Endodermal cell (in vitro differentiated cells): ENCODE data around the gene TACC2. TPM values are rescaled to one million over a fixed set of nuclear protein-coding genes. Genes with fewer than 3 reads are reported as not detected.

ENCODE experiments used
- DNase-seq: peaks from one replicate; pipeline ENCODE4 v3.0.0-alpha.2; 2017
- H3K27ac ChIP-seq: 2 replicates; pipeline ENCODE4 v1.5.1; 2013; ENCODE audit warnings: mild to moderate bottlenecking, low read depth, low read length, moderate library complexity
- H3K27me3 ChIP-seq: 2 replicates; pipeline ENCODE4 v1.6.1; 2013; ENCODE audit warnings: mild to moderate bottlenecking, low read length, moderate library complexity; ENCODE audit not compliant: insufficient read depth, control insufficient read depth, poor library complexity, severe bottlenecking
- H3K36me3 ChIP-seq: 2 replicates; pipeline ENCODE4 v1.7.0; 2013; ENCODE audit warnings: mild to moderate bottlenecking, low read length, moderate library complexity; ENCODE audit not compliant: control insufficient read depth, insufficient read depth
- H3K4me1 ChIP-seq: one replicate; pipeline ENCODE4 v1.7.0; 2013; ENCODE audit warnings: low read length; ENCODE audit not compliant: control insufficient read depth, insufficient read depth
- H3K4me3 ChIP-seq: 2 replicates; pipeline ENCODE4 v1.5.1; 2013; ENCODE audit warnings: mild to moderate bottlenecking, low read length, moderate library complexity
- H3K9ac ChIP-seq: 2 replicates; pipeline ENCODE4 v1.6.1; 2013; ENCODE audit warnings: mild to moderate bottlenecking, low read length, moderate library complexity; ENCODE audit not compliant: poor library complexity, severe bottlenecking; ENCODE audit errors: extremely low read depth
- H3K9me3 ChIP-seq: 2 replicates; pipeline ENCODE4 v1.6.1; 2013; ENCODE audit warnings: mild to moderate bottlenecking, low read length, moderate library complexity; ENCODE audit not compliant: control insufficient read depth
- H3K27ac Mint-ChIP-seq: 2 replicates; pipeline ENCODE4 v1.8.0; 2020; ENCODE audit warnings: mixed read lengths
- H3K27me3 Mint-ChIP-seq: 2 replicates; pipeline ENCODE4 v1.8.0; 2021; ENCODE audit warnings: mild to moderate bottlenecking, mixed read lengths; ENCODE audit not compliant: insufficient read depth
- H3K36me3 Mint-ChIP-seq: 2 replicates; pipeline ENCODE4 v1.8.0; 2020; ENCODE audit warnings: low read depth, mixed read lengths
- H3K4me1 Mint-ChIP-seq: 2 replicates; pipeline ENCODE4 v1.8.0; 2020; ENCODE audit warnings: mixed read lengths
- H3K4me3 Mint-ChIP-seq: 2 replicates; pipeline ENCODE4 v1.8.0; 2020; ENCODE audit warnings: mild to moderate bottlenecking, moderate library complexity, mixed read lengths
- H3K9me3 Mint-ChIP-seq: 2 replicates; pipeline ENCODE4 v1.8.0; 2020; ENCODE audit warnings: mild to moderate bottlenecking, mixed read lengths
- WGBS, 2 experiments: methylation state at CpG; one replicate each; pipeline versions ENCODE4 v1.1.5 to v1.1.7; 2013; ENCODE audit warnings: missing lambda C conversion rate in 2 of 2, mixed read lengths in 1 of 2; ENCODE audit not compliant: insufficient coverage in 1 of 2, insufficient read length in 1 of 2; 5-methylcytosine and 5-hydroxymethylcytosine counted together
- total RNA-seq, 2 donors: library from RNA; stranded (reverse); fragmentation: NEBNext Ultra II Directional in 1 of 2; extraction: Animal tissue kit (Norgen Biotek cat#: 25700) in 1 of 2; gene quantifications; 2 replicates in 1 of 2; 3 replicates in 1 of 2; pipeline ENCODE4 v1.2.1, GENCODE V29; 2021
- TF ChIP-seq, protein P1 (sequence below): fragments of 200-600 bp; sonication (generic); conservative IDR thresholded peaks from 2 replicates; pipeline ENCODE4 v1.5.0; 2021; ENCODE audit warnings: antibody characterized with exemption, mild to moderate bottlenecking

The TACC2 gene
- total RNA-seq, 2 donors from 2014 or later = 24.5 to 34.1 TPM

DNA sequence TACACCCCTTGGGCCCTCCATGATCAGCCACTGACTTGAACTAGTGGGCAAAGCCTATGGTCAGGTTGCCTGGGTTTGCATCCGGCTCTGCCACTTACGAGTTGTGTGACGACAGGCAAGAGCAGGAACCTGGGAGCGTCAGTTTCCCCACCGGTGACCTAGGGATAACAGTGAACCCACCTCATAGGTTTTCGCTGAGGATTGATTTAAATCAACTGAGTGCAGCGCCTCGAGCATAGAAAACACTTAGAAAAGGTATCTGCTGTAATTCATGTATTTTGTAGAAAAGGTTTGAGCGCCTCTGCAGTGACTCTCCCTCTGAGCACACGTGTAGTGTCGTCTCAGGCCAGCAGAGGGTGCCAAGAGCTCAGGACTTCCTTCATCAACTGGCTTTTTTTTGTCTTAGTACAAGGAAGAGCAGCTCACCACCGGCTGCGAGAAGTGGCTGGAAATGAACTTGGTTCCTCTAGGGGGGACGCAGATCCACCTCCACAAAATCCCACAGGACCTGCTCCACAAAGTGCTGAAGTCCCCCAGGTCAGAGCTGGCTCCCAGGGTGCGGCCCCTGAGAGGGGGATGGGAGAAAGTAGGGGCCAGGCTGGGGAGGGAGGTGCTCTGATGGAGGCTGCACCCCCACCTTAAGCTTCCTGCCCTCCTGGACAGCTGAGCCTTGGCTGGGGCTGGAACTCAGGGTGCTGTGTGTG, 309.8 kb downstream of the TACC2 start:
- no peak overlapping the region for H3K9ac ChIP-seq
- TF ChIP-seq, protein P1, sequence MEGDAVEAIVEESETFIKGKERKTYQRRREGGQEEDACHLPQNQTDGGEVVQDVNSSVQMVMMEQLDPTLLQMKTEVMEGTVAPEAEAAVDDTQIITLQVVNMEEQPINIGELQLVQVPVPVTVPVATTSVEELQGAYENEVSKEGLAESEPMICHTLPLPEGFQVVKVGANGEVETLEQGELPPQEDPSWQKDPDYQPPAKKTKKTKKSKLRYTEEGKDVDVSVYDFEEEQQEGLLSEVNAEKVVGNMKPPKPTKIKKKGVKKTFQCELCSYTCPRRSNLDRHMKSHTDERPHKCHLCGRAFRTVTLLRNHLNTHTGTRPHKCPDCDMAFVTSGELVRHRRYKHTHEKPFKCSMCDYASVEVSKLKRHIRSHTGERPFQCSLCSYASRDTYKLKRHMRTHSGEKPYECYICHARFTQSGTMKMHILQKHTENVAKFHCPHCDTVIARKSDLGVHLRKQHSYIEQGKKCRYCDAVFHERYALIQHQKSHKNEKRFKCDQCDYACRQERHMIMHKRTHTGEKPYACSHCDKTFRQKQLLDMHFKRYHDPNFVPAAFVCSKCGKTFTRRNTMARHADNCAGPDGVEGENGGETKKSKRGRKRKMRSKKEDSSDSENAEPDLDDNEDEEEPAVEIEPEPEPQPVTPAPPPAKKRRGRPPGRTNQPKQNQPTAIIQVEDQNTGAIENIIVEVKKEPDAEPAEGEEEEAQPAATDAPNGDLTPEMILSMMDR = peak; percentile 97
- Mint-ChIP-seq H3K27ac (no peak overlapping the region), H3K27me3 (no peaks in the 10 kb centered on the region), H3K36me3 (no peaks in the 10 kb centered on the region), H3K4me1 (peaks cover 8% of the 10 kb centered on the region), H3K4me3 (no peak overlapping the region), H3K9me3 (no peaks in the 10 kb centered on the region)
- 43 to 46% methylated on average over 11 to 15 of the region's 15 CpGs for WGBS, 2 experiments
- peak; percentile 92 for DNase-seq
- H3K36me3 ChIP-seq = no peaks in the 10 kb centered on the region
- H3K4me3 ChIP-seq = no peak overlapping the region
- H3K27me3 ChIP-seq = no peaks in the 10 kb centered on the region
- H3K4me1 ChIP-seq = peaks cover 6% of the 10 kb centered on the region
- H3K27ac ChIP-seq = no peak overlapping the region
- H3K9me3 ChIP-seq = no peaks in the 10 kb centered on the region

DNA sequence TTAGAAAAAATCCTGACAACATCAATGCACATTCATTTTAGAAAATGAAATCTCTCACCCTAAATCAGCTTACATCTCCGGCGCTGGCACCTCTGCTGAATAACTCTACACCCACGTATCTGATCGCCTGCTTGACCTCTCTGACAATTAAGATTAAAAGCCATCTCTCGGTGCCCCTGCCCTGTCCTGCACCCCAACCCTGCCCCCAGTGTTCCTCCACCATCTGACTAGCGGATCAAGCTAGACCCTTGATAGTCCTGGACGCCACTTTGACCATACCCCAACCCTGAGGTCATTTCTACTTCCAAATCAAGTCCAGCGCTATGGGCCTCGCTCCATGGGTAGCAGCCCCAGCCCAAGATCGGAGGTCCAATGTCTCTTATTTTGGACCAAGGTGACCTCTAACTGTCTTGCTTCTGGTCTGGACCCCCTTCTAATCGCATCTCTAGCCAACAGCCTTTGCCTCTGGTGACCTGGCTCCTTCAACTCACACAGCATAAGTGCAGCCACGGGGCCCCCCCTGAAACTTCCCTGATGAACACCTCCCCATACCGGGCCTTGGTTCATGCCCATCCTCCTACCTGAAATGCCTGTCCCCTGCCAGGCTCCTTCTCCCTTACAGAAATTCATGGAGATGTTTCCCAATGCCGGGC, 310.6 kb downstream of the TACC2 start:
- H3K4me3 Mint-ChIP-seq = no peak overlapping the region
- no peak overlapping the region for H3K27ac ChIP-seq
- no peak for DNase-seq
- no peak overlapping the region for H3K9ac ChIP-seq
- H3K36me3 ChIP-seq = no peaks in the 10 kb centered on the region
- no peaks in the 10 kb centered on the region for H3K36me3 Mint-ChIP-seq
- no peaks in the 10 kb centered on the region for H3K27me3 ChIP-seq
- no peak overlapping the region for H3K4me3 ChIP-seq
- H3K4me1 ChIP-seq = no peaks in the 10 kb centered on the region
- peaks cover under 1% of the 10 kb centered on the region for H3K4me1 Mint-ChIP-seq
- H3K27ac Mint-ChIP-seq = no peak overlapping the region
- H3K9me3 Mint-ChIP-seq = no peaks in the 10 kb centered on the region
- TF ChIP-seq, protein P1 = no peak
- H3K27me3 Mint-ChIP-seq = no peaks in the 10 kb centered on the region
- 88 to 89% methylated on average over 12 to 14 of the region's 14 CpGs for WGBS, 2 experiments
- no peaks in the 10 kb centered on the region for H3K9me3 ChIP-seq

DNA sequence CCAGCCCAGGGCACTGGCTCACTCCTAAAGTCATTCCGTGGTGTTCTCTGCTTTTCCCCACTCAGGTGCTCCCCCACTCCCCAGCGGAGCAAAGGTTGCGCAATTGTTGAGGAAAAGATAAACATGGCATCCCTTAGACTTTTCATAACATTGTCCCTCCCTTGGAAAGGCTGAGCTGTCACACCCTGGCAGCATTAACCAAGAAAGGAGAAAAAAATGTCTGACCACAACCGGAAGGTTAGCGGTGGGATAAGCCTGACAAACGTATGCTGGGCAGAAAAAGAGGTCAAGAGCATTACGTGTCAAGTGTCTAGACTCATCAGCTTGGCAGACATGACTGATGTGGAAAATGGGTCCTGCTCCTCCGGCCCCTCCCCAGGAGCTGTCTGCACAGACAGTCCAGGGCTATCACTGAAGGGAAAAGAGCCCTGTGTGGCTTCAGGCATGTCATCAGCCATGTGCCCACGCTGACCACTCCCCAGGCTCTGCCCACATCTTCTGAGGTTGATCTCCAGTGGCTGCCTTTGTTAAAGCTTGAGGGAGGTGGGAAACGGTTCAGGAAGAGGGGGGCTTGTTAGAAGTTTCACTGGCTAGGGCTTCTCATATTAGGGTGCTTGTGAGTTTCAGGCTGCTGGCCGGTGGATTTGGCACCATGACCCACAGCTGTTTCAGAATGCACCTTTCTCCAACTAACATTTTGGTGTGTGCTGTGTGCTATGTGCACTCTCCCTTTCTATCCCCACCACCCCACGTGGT, 312.3 kb downstream of the TACC2 start:
- no peak overlapping the region for H3K27ac Mint-ChIP-seq
- Histone ChIP-seq H3K9me3 (no peaks in the 10 kb centered on the region), H3K27ac (no peak overlapping the region), H3K36me3 (no peaks in the 10 kb centered on the region), H3K4me1 (no peaks in the 10 kb centered on the region), H3K9ac (no peak overlapping the region), H3K4me3 (no peak overlapping the region), H3K27me3 (no peaks in the 10 kb centered on the region)
- H3K36me3 Mint-ChIP-seq = no peaks in the 10 kb centered on the region
- TF ChIP-seq, protein P1 = no peak
- no peaks in the 10 kb centered on the region for H3K27me3 Mint-ChIP-seq
- H3K4me3 Mint-ChIP-seq = no peak overlapping the region
- DNase-seq = no peak
- peaks cover 12% of the 10 kb centered on the region for H3K9me3 Mint-ChIP-seq
- no peaks in the 10 kb centered on the region for H3K4me1 Mint-ChIP-seq
- 81 to 87% methylated on average over 6 to 12 of the region's 12 CpGs for WGBS, 2 experiments
